Measurements from ENCODE around the gene AUTS2.

AUTS2 gene

DNA sequence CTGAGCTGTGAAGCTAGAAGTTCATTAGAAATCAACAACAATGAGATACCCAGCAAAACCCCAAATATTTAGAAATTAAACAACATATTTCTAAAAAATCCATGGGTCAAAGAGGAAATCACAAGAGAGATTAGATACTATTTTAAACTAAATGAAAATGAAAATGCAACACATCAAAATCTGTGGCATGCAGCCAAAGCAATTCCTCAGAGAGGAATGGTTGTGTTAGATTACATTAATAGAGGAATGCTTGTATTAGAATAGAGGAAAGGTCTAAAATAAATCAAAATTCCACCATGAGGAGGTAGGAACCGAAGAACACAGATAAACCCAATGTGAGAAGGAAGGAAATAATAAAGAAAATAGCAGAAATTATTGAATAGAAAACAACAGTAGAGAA, 891.5 kb downstream of the AUTS2 start:
- no peak for DNase-seq (ENCODE audit: low read depth, low spot score)

DNA sequence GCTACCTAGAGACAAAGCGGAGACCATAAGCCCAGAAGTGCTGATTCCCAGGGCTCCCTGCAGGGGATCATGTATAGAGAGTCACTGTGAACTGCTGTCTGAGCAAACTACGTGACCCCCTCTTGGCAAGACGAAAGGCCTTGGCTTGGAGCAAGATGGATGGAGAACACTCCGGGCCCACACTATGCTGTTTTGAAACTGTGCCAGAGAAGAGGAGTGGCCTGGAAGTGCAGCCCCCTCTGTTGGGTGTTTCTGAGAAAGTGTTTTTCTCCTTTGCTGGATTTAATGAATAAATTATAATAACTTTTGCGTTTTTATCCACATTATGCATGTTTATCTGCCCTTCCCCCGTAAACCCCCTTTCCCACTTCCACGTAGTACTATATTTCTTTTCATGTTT, 894.4 kb downstream of the AUTS2 start:
- DNase-seq (ENCODE audit: low read depth, low spot score), result no peak

DNA sequence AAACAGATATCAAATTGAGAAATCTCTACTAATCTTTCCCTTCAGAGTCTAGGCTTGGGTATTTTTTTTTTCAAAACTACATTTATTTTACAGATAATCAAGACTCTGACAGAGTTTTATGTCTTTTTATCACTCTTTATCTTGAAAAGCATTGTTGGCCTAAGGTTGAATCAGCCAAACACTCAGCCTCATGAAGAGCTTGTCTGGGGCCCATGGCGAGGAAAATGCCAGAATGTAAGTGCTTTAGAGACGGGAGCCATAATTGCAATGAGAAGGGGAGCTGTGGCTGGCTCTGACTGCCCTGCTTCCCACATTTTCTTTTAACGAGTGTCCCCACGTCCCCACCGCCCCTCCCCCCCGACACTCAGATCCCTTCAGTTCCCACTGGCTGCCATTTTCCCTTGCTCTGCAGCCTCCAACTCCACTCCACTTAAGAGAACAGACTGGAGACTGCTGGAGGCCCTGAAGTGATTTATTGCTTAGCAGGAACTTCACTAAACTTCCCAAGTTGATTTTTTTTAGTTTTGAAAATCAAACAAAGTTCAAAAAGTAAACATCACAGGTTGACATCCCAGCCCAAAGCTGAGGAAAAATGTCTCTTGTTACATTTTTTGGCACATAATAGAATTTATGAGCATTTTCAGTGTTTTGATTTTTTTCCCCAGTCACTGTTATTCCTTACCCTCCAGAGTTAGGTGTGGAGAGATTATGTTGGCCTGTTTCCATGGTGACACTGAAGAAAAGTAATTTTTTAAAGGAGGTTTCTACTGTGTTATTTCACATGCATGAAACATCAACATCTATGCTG, 896.2 kb downstream of the AUTS2 start:
- no peak for DNase-seq (ENCODE audit: low read depth, low spot score)

DNA sequence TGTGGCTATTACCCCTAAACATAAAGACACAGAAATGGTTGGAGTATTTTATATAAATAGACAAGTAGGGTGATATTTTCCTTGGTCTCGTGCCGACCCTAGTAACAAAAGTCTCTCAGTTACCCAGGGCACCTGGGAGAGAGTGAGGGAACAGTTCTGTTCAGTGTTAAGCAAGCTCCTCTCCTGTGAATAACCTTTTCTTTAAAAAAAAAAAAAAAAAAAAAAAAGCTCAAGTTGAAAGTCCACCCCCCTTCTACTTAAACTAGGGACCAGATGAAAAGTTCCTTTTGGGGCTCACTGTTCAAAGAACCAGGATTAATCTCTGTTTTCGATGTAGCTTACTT, 896.7 kb downstream of the AUTS2 start:
- DNase-seq (ENCODE audit: low read depth, low spot score), result no peak

DNA sequence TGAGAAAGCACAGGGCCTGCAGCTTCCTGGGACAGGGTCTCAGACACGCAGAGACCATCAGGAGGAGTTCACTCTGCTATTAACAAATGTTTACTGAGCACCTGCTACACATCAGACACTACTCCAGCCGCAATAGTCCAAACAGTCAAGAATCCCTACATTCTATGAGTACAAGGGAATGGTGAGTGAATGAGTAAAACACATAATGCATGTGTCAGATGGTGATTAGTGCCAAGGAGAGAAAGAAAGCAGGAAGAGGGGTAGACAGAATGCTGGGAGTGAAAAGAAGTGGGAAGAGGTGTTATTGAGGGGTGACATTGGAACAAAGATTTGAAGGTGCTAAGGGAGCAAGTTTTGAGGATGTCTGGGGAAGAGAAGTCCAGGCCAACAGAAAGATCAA, 899.5 kb downstream of the AUTS2 start:
- DNase-seq (ENCODE audit: low read depth, low spot score), result no peak

DNA sequence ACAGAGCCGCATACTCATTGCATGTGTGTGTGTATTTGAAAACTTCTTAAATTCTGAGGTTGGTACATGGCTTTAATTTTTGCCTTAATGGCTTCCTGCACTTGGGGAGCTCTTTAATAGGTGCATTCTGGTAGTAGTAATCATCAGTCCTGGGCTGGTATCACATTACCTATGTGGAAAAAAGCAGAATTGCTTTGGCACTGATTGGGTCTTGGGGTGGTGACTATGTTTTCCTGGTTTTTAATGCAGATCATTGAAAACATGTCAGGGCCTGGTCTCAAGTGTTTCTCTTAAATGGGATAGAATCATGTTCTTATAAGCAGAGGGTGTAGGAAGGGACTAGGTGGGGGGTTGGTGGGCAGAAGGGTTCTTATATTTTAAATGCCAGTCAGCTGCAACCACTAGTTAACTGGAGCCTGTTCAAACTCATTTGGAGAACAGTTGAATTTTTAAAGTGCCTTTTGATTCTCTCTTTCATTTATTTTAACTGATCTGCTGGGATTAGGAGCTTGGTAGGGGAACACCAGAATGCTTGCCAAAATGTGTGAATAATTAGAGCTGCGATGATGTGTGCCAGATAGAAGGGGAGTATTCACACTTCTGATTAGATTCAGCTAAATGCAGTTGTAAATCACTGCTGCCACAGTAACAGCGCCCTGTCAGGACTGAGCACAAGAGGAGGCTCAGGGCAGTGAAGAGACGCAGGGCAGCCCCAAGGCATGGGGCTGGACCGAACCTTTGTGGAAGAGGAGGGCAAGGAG, 900.1 kb downstream of the AUTS2 start:
- no peak for DNase-seq (ENCODE audit: low read depth, low spot score)

DNA sequence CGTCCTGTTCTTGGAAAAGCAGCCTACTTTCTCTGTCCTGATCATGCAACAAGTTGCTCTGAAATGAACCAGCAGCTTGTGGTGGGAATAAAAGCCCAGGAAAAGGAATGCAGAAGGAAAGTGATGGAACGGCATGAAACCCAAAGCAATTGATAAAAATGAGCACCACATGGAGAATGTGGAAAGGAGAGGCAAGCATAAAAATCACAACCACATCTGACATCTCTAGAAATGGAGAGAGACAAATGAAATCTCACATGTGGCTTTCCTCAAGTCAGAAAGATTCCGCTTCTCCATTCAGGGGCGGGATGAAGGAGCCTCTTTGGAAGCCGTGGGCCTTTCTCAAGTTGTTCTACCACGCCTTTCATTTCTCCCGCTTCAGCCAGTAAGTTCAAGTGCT, 902.0 kb downstream of the AUTS2 start:
- DNase-seq (ENCODE audit: low read depth, low spot score), result no peak

DNA sequence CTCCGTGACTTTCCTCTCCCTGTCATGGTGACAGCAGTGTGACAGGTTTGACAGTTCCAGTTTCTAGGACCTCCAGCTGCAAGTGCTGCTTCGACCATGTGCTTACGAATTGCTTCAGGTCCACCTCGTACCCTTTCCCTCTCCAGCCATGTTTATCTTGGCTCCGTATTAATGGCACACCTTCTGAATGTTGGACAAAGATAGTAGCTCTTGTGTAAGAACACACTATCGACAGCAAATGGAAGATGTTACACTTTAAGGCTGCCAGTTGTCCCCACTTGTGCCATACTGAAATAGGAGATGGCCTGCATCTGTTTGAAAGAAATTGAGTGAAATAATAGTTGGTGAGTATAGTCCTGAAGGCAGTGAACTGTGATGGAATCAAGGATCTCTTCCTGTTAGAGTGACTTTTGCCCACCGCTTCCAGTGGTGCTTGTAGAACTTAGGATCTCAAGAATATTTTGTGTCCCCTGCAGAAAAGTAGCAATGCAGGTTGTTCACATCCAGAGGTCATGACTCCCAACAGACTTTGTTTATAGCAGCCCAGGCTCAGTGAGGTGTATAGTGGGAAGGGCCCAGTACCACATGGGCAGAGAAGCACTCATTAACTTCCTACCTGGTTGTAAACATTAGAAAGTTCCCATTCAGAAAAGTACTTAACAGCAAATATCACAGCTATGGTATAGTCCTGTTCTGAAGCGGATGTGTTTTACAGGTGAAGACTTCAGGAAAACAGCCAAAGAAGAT, 904.0 kb downstream of the AUTS2 start:
- DNase-seq (ENCODE audit: low read depth, low spot score), result no peak

DNA sequence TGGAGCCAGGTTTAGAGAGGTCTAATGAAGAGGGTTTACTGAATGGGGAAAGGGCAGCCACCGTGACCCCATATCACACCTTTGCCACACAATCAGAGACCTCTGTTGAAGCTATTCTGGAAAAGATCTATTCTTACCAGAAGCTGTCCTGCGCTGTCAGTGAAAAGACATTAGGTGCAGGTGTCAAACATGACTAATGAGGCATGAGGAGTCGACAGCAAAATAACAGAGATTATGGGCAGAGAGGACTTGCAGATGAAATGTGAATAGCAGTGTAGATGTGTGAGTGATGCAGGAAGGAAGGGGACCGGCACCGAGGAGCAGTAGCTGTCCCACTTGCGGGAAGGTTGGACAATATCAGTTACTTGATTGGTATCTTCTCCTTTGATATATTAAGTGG, 906.0 kb downstream of the AUTS2 start:
- DNase-seq (ENCODE audit: low read depth, low spot score), result no peak

DNA sequence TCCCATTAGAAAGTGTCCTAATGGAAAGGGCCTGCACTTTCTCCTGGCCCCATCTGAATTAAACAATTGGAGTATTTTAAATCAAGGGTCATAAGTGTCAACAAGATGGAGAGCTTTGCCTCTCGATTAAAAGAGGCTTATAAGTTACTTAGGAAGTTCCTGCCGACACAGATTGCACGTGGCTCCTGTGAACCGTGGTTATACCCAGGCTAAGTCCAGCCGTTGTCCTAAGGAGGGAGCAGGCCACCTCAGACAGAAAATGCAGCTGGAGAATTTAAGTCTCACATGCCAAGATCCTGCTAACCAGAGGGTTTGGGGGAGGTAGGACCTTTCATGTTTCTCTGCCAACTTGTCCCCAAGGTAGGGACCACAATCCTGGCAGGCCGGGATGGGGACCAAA, 907.2 kb downstream of the AUTS2 start:
- DNase-seq (ENCODE audit: low read depth, low spot score), result no peak

DNA sequence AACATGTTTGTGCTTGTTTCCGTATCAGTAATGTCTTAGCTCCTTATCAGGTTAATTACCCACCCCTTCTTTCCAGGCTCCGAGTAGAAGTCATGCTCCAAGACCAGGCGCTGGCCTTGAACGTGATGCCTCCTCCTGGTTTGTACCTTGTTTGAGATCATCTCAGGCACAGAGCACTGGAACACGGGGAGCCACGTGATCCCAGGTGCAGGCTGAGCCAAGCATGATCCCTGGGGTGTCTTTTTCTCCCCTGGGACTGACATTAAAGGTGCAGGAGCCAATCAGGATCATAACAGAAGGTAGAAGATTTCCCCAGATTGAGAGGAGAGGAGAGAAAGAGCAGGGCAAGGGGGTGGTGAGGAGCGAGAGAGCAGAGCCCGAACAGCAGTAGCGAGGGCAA, 907.6 kb downstream of the AUTS2 start:
- no peak for DNase-seq (ENCODE audit: low read depth, low spot score)

DNA sequence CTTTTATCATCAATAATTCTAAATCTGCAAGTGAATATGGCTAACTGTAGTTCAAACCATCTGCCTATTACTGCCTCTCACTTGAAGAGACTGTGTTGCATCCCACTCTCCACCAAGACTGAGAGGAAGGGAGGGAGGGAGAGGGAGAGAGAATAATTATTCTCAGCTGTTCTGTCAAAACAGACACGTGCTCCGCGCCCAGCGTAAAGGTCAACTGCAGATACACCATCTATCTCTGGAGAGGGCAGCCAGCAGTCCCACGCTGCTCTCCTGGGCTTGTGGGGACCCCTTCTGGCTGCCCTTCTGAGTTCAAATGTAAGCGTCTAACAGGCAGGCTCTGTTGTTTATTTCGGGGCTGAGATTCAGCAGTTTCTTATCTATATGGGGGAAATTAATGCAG, 908.2 kb downstream of the AUTS2 start:
- no peak for DNase-seq (ENCODE audit: low read depth, low spot score)

DNA sequence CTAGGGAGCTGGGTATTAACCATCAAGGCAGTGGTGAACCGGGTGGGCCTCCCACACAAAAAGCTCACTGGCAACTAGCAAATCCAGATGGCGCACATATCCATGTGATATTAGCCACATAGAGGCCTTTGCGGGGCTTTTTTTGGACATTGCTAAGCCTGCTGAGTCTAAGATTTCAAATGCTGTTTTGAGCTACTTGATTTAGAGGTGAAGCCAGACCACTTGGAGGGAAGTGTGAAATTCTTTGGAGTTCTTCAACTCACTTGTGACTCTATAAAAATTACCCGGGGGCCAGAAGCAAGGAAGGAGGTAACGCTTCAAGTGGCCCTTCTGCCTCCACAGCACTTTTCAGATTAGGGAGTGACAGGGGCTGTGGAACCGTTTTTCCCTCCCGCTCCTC, 913.9 kb downstream of the AUTS2 start:
- DNase-seq (ENCODE audit: low read depth, low spot score), result no peak

DNA sequence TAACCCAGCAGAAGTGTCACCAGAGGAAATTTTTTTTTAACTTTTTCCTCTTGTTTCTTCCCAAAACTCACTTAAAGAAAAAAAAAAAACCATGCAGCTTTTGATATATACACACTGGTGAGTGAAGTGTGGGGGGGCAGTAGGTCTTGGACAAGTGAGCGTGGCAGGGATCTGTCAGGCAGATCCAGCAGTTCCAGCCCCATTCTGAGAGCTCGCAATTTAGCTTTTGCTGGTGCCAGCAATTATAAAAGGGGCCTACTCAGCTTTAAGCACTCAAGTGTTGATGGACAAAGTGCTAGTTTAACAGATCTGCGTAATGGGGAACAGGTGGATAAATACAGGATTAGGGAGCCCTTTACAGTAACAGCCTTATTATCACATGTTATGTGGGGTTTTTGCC, 914.5 kb downstream of the AUTS2 start:
- no peak for DNase-seq (ENCODE audit: low read depth, low spot score)

DNA sequence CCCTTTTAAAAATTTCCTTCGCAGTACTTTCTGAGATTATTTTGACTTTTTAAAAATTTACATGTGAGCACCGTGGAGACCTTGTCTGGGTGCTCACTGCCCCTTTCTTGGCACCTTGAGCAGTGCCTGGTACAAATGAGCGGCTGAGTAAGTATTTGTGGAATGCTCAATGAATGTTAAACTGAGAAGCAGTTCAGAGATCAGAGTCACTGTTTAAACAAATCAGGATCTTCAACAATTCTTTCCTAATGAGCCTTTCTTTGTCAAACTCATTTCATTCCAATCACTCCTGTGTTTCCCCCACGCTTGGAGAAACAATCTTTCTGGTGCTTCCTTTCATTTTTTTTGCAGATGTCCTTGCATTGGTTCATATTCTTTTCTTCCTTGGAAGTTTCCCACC, 922.3 kb downstream of the AUTS2 start:
- no peak for DNase-seq (ENCODE audit: low read depth, low spot score)

DNA sequence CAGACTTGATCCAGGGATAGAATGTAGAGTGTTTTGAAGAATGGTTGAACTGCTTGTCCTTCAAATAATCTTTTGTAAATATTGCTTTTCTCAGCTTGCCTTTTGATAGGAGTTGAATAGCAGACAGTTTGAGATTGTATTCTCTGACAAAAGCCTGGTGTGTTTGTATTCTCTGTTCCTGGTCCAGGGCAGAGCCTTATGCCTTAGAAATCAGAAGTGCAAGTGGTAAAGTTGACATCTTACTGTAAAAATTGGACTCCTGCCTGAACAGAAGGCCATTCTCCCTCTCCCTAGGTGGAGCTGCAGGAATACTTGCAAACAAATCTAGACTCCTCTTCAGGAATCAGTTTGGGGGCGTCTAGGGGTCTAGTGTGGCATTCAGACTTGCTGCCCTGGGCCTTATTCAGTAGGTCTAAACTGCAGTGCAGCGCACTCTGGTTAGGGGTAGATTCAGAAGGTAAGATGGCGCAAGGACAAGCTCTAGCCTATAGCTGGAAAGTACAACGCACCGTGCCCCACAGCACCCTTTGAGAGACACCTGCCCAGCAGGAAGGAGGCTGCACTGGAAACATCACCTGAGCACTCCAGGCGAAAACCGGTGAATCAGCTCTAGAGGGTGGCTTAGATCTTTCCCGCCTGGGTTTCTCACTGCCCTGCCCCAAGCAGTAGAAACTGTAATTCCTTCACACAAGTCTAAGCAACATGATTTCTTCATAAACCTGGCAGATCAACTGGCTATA, 925.1 kb downstream of the AUTS2 start:
- DNase-seq (ENCODE audit: low read depth, low spot score), result no peak

DNA sequence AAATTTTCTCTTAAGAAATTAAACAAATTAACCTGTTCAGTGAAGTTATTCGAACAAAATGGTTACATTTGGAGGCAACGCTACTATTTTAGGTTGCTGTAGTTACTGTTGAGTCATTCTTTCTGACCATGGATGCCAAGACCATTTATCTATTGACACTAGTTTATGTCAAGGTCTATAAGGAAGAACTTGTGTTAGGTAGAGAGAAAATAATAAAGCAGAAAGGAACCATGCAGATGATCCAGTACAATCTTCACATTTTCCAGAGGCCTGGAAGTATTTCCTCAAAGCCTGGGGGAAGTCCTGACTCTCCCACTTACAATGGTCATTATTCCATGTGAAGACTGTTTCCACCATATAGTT, 925.7 kb downstream of the AUTS2 start:
- DNase-seq (ENCODE audit: low read depth, low spot score), result no peak

DNA sequence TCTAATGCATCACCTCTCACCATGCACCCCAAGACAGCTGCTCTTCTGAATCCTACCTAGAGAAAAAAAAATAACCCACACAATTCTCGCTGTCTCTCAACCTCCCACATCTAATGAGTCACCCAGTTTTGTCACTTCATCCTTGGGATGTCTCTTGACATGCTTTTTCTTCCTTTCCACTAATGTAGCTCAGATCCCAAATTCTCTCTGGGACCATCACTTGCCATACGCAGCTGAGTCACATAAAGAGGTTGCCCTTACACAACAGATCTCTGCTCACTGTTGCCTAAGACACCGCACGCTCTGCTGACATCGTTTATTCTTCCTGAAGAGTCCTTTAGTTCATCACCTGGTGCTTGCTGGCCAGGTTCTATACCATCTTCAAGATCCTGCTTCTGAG, 927.7 kb downstream of the AUTS2 start:
- DNase-seq (ENCODE audit: low read depth, low spot score), result no peak

DNA sequence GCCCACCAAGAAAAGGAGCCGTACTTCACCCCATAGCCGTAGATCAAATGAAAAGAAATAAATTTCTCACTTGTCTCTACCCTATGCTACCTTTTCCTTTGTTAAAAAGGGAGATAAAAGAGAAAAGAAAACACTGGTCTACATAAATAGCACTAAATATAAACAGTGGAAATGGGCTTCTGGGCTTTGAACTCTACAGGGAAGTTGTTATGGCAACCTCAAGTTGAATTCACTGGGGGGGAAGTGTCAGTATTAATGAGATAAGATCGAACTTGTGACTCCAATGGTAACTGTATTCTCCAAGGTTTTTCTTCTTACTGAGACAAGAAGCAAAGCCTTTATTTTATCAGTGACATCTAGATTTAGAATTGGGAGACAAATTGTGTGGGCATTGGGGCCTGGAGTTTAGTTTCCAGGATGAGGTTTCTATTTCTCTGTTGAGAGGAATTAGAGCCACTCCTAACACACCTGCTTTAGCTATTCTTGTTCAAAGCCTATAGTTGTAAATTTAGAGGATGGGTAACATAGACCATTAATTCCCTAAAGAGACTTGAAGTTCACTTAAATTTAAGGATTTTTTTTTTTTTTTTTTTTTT, 929.3 kb downstream of the AUTS2 start:
- no peak for DNase-seq (ENCODE audit: low read depth, low spot score)

DNA sequence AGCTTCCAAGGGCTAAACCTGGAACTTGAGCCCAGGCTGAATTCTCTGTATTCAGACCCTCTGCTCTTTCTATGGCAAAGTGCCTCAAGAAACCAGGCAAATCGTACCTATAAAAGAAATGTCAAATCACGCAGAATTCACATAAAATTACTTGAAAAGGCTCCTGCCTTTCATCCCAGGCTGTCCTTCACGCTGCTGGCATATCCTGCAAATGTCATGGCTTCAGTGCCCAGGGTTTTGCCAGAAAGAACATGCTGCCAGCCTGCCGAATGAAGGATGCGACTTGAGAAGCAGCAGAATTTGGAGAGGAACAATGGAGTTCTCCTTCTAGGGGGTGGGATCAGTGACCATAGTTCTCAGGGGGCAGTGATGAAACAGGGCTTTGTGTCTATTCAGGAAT, 931.2 kb downstream of the AUTS2 start:
- no peak for DNase-seq (ENCODE audit: low read depth, low spot score)

DNA sequence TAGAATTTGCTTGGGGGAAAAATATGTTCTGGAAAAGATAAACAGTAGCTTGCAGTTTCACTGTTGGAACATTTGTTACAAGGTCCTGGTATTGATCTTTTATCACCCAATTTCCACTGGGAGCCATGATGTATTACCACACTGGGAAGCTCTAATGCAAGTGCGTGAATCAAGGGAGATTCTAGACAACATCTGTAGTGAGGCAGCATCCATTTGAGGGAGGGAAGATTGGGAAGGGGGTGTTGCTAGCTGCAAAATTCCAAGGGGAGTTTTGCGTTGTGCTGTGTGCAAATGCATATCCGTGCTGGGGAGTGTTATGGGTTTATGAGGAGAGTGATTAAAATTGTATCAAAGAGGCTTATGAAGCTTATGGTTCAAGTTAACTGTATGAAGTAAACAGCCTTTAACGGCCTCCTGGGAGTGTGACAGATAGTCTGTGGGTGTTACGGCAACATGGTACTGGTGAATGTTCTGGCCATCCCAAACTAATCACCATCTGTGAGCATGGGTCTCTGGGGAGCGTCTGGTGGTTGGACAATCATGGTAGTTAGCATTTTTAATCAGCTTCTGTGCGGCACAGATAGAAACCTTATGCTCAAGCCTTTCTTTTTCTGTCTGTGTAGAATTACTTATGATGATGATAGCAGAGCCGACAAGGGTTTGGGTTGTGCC, 931.8 kb downstream of the AUTS2 start:
- DNase-seq (ENCODE audit: low read depth, low spot score), result no peak
